Cardiac fibroblast (primary cell): ENCODE measurements around the gene CDKAL1.
A peak's percentile ranks its signal among the peaks of the same experiment; 100 is the strongest.

Source experiments
- DNase-seq, 2 donors: peaks; one replicate each; pipeline versions ENCODE4 v3.0.0 to v3.0.0-alpha.2; 2010; ENCODE audit warnings: low read depth in 2 of 2
- H3K4me3 ChIP-seq, 2 donors: replicated peaks in 1 of 2; 1 replicate in 1 of 2; 2 replicates in 1 of 2; pipeline ENCODE4 v1.5.1; 2011; ENCODE audit warnings: low read depth in 2 of 2, low read length in 2 of 2, mild to moderate bottlenecking in 2 of 2, moderate library complexity in 1 of 2
- CTCF ChIP-seq: IDR thresholded peaks from one replicate; pipeline ENCODE4 v1.5.1; 2011; ENCODE audit warnings: low read depth, mild to moderate bottlenecking, low read length, inconsistent platforms

The CDKAL1 gene

GRCh38 chr6:21033084-21033483 is 498.8 kb downstream of the CDKAL1 start:
- DNase-seq: peak in 1 of 2 donors; percentile 30
- H3K4me3 ChIP-seq: no peak overlapping the region
- no peak for TF ChIP-seq CTCF

GRCh38 chr6:21033575-21034026 is 499.3 kb downstream of the CDKAL1 start:
- peak; percentile 89 to 90 for DNase-seq
- H3K4me3 ChIP-seq: peak overlapping the region in 1 of 2 donors; percentile 13
- TF ChIP-seq CTCF: no peak

GRCh38 chr6:21034345-21034744 is 500.1 kb downstream of the CDKAL1 start:
- no peak overlapping the region for H3K4me3 ChIP-seq
- no peak for TF ChIP-seq CTCF
- DNase-seq: no peak

- DNase-seq: no peak
- no peak for TF ChIP-seq CTCF
- no peak overlapping the region for H3K4me3 ChIP-seq
These were observed 503.2 kb downstream of the CDKAL1 start for GRCh38 chr6:21037453-21037852.

GRCh38 chr6:21039926-21040325 is 505.7 kb downstream of the CDKAL1 start:
- no peak for TF ChIP-seq CTCF
- no peak for DNase-seq
- no peak overlapping the region for H3K4me3 ChIP-seq

- TF ChIP-seq CTCF: no peak
- DNase-seq: no peak
- no peak overlapping the region for H3K4me3 ChIP-seq
These were observed 511.0 kb downstream of the CDKAL1 start for GRCh38 chr6:21045135-21045700.

- DNase-seq: no peak
- no peak overlapping the region for H3K4me3 ChIP-seq
- no peak for TF ChIP-seq CTCF
These were observed 512.0 kb downstream of the CDKAL1 start for GRCh38 chr6:21046276-21046675.
